ENCODE measurements around the gene MREG.

MREG gene

GRCh38 chr2:215900843-215901242 lies 112.5 kb downstream of the MREG start:
- no peak overlapping the region for H3K4me3 ChIP-seq (ENCODE audit: low read depth, low read length)
- TF ChIP-seq CTCF (IDR thresholded peaks at IDR 0.05; ENCODE audit: low read depth, low read length), result no peak

GRCh38 chr2:215900203-215900611 lies 113.1 kb downstream of the MREG start:
- H3K4me3 ChIP-seq (ENCODE audit: low read depth, low read length), result no peak overlapping the region
- no peak for TF ChIP-seq CTCF (IDR thresholded peaks at IDR 0.05; ENCODE audit: low read depth, low read length)

- no peak for TF ChIP-seq CTCF (IDR thresholded peaks at IDR 0.05; ENCODE audit: low read depth, low read length)
- H3K4me3 ChIP-seq (ENCODE audit: low read depth, low read length), result no peak overlapping the region
These were observed 113.9 kb downstream of the MREG start for GRCh38 chr2:215899141-215900074.

GRCh38 chr2:215898363-215898762 lies 115.0 kb downstream of the MREG start:
- no peak for TF ChIP-seq CTCF (IDR thresholded peaks at IDR 0.05; ENCODE audit: low read depth, low read length)
- no peak overlapping the region for H3K4me3 ChIP-seq (ENCODE audit: low read depth, low read length)

GRCh38 chr2:215896921-215897320 lies 116.4 kb downstream of the MREG start:
- no peak overlapping the region for H3K4me3 ChIP-seq (ENCODE audit: low read depth, low read length)
- no peak for TF ChIP-seq CTCF (IDR thresholded peaks at IDR 0.05; ENCODE audit: low read depth, low read length)

GRCh38 chr2:215895330-215895729 lies 118.0 kb downstream of the MREG start:
- TF ChIP-seq CTCF (IDR thresholded peaks at IDR 0.05; ENCODE audit: low read depth, low read length), result no peak
- H3K4me3 ChIP-seq (ENCODE audit: low read depth, low read length), result no peak overlapping the region

Measured in WI38 (cell line).